Kasumi-1 (cell line): ENCODE measurements around the gene SULT1A4.
"Not testable (repeated sequence)": the region's sequence is repeated elsewhere in the genome, so short reads cannot be mapped to it uniquely, and the experiment has no call there.

Source experiments
- DNase-seq, 2 experiments: peaks; one replicate each; lab custom pipeline; 2025; lab: John Stamatoyannopoulos, UW

Gene SULT1A4

GRCh38 chr16:29459706-29460646 is at the start of gene SULT1A4:
SULT1A4 (plus strand) TSS chr16:29459913; CDS start chr16:29461386, 1,473 bp downstream.
- DNase-seq, result not testable (repeated sequence)

GRCh38 chr16:29423587-29423986 is 36.1 kb upstream of the SULT1A4 start:
- not testable (repeated sequence) for DNase-seq

GRCh38 chr16:29425390-29425789 is 34.3 kb upstream of the SULT1A4 start:
- DNase-seq, result not testable (repeated sequence)

GRCh38 chr16:29453754-29454153 is 6.0 kb upstream of the SULT1A4 start:
- not testable (repeated sequence) for DNase-seq

- not testable (repeated sequence) for DNase-seq
Measured at GRCh38 chr16:29454269-29454668, 5.4 kb upstream of the SULT1A4 start, which contains the start of the genes BOLA2 and SLX1B. BOLA2 (minus strand) TSS chr16:29454351; CDS start chr16:29454253, 98 bp downstream. SLX1B (plus strand) TSS chr16:29454533.

GRCh38 chr16:29454828-29455227 is 4.9 kb upstream of the SULT1A4 start:
- DNase-seq, result not testable (repeated sequence)

GRCh38 chr16:29457660-29458059 is 2.1 kb upstream of the SULT1A4 start:
- not testable (repeated sequence) for DNase-seq

- DNase-seq, result not testable (repeated sequence)
Measured at GRCh38 chr16:29460647-29461030, 926 bp downstream of the SULT1A4 start.

GRCh38 chr16:29465985-29466824 is 6.5 kb downstream of the SULT1A4 start:
- not testable (repeated sequence) for DNase-seq

- not testable (repeated sequence) for DNase-seq
Measured at GRCh38 chr16:29466904-29467303, 7.2 kb downstream of the SULT1A4 start.

- not testable (repeated sequence) for DNase-seq
Measured at GRCh38 chr16:29467654-29468366, 8.1 kb downstream of the SULT1A4 start.

GRCh38 chr16:29469660-29470059 is 9.9 kb downstream of the SULT1A4 start:
- DNase-seq, result not testable (repeated sequence)

GRCh38 chr16:29472065-29472464 is 12.4 kb downstream of the SULT1A4 start:
- not testable (repeated sequence) for DNase-seq

GRCh38 chr16:29482276-29482675 is 22.6 kb downstream of the SULT1A4 start:
- DNase-seq, result not testable (repeated sequence)

- not testable (repeated sequence) for DNase-seq
Measured at GRCh38 chr16:29506308-29506707, 46.6 kb downstream of the SULT1A4 start, which contains the start of gene NPIPB12. NPIPB12 (minus strand) TSS chr16:29506408.
